IMR-90 (cell line): ENCODE measurements around the gene CFHR3. TPM values are rescaled to one million over a fixed set of nuclear protein-coding genes. Genes with fewer than 3 reads are reported as not detected.

Experiments used
- ATAC-seq: fragments of 200-7000 bp; cut with Tn5 transposase; 2 replicates; pipeline ENCODE4 v1.9.1; 2020; ENCODE audit warnings: low read depth, mild to moderate bottlenecking, moderate library complexity
- BruUV-seq: library from RNA; stranded (reverse); fragments of 400-500 nt; replicated peaks from 2 replicates; lab custom pipeline; 2021; lab: Mats Ljungman, UMichigan
- CTCF ChIA-PET: fragments of 300-600 bp; formaldehyde crosslinking; extraction: SDS; loops from one replicate; lab custom pipeline; 2021; ENCODE audit warnings: antibody characterized with exemption; lab: Yijun Ruan, JAX
- POLR2A ChIA-PET: fragments of 300-600 bp; sonication (Branson Sonifier 250); formaldehyde crosslinking; loops from one replicate; lab custom pipeline; 2022; ENCODE audit warnings: antibody characterized with exemption; ENCODE audit not compliant: unreplicated experiment; lab: Charles Lee
- DNase-seq: peaks from one replicate; pipeline ENCODE4 v3.0.0; 2013
- H2AFZ ChIP-seq: replicated peaks from 2 replicates; pipeline ENCODE3; 2013; ENCODE audit warnings: low read length, mild to moderate bottlenecking; ENCODE audit not compliant: poor library complexity
- H2AK5ac ChIP-seq: 2 replicates; pipeline ENCODE4 v1.6.1; 2013; ENCODE audit warnings: low read depth, low read length, inconsistent platforms
- H2AK9ac ChIP-seq: replicated peaks from 2 replicates; pipeline ENCODE3; 2013; ENCODE audit warnings: mild to moderate bottlenecking, low read depth, low read length, moderate library complexity; ENCODE audit not compliant: poor library complexity
- H2BK120ac ChIP-seq: 2 replicates; pipeline ENCODE4 v1.6.1; 2013; ENCODE audit warnings: low read depth, low read length, inconsistent platforms
- H2BK15ac ChIP-seq: 3 replicates; pipeline ENCODE4 v1.6.1; 2013; ENCODE audit warnings: low read depth, low read length, inconsistent platforms
- H2BK20ac ChIP-seq: 2 replicates; pipeline ENCODE4 v1.6.1; 2013; ENCODE audit warnings: low read depth, mild to moderate bottlenecking, inconsistent platforms, low read length, moderate library complexity
- H2BK5ac ChIP-seq: 2 replicates; pipeline ENCODE4 v1.6.1; 2013; ENCODE audit warnings: mild to moderate bottlenecking, low read depth, low read length, inconsistent platforms; ENCODE audit not compliant: poor library complexity, severe bottlenecking
- H3K14ac ChIP-seq: replicated peaks from 2 replicates; pipeline ENCODE4 v1.6.1; 2013; ENCODE audit warnings: low read depth, low read length, inconsistent platforms
- H3K18ac ChIP-seq: 2 replicates; pipeline ENCODE4 v1.6.1; 2013; ENCODE audit warnings: low read depth, low read length, control low read depth
- H3K23ac ChIP-seq: 2 replicates; pipeline ENCODE4 v1.6.1; 2013; ENCODE audit warnings: low read depth, low read length, inconsistent platforms
- H3K27ac ChIP-seq: 2 replicates; pipeline ENCODE4 v1.5.1; 2013; ENCODE audit warnings: mild to moderate bottlenecking, control low read depth, low read length; ENCODE audit not compliant: insufficient read depth
- H3K27me3 ChIP-seq: 2 replicates; pipeline ENCODE4 v1.6.1; 2013; ENCODE audit warnings: low read length; ENCODE audit not compliant: control insufficient read depth, insufficient read depth
- H3K36me3 ChIP-seq: 2 replicates; pipeline ENCODE4 v1.6.1; 2013; ENCODE audit warnings: low read length, mixed read lengths; ENCODE audit not compliant: control insufficient read depth, insufficient read depth
- H3K4ac ChIP-seq: 2 replicates; pipeline ENCODE4 v1.6.1; 2013; ENCODE audit warnings: low read depth, low read length, inconsistent platforms
- H3K4me1 ChIP-seq: 2 replicates; pipeline ENCODE4 v1.6.1; 2013; ENCODE audit warnings: low read length, mixed read lengths; ENCODE audit not compliant: control insufficient read depth, insufficient read depth
- H3K4me2 ChIP-seq: 2 replicates; pipeline ENCODE4 v1.6.1; 2013; ENCODE audit warnings: low read depth, mild to moderate bottlenecking, control low read depth, low read length, moderate library complexity
- H3K4me3 ChIP-seq: 2 replicates; pipeline ENCODE4 v1.5.1; 2013; ENCODE audit warnings: low read depth, mild to moderate bottlenecking, control low read depth, low read length, moderate library complexity; ENCODE audit not compliant: insufficient read depth
- H3K56ac ChIP-seq: 2 replicates; pipeline ENCODE4 v1.6.1; 2013; ENCODE audit warnings: low read length, inconsistent platforms; ENCODE audit not compliant: insufficient read depth; ENCODE audit errors: extremely low read depth
- H3K79me1 ChIP-seq, 2 experiments: 2 replicates each; pipeline ENCODE4 v1.6.1; 2013; ENCODE audit warnings: low read length in 2 of 2, inconsistent platforms in 1 of 2, low read depth in 1 of 2
- H3K9ac ChIP-seq: 2 replicates; pipeline ENCODE4 v1.6.1; 2013; ENCODE audit warnings: low read depth, low read length, control low read depth
- H3K9me1 ChIP-seq: 2 replicates; pipeline ENCODE4 v1.6.1; 2013; ENCODE audit warnings: low read length, inconsistent platforms; ENCODE audit not compliant: insufficient read depth
- H3K9me3 ChIP-seq: 2 replicates; pipeline ENCODE4 v1.6.1; 2013; ENCODE audit warnings: low read length; ENCODE audit not compliant: control insufficient read depth, insufficient read depth
- H4K20me1 ChIP-seq: 2 replicates; pipeline ENCODE4 v1.6.1; 2013; ENCODE audit warnings: low read length, inconsistent platforms; ENCODE audit not compliant: insufficient read depth
- H4K5ac ChIP-seq: 2 replicates; pipeline ENCODE4 v1.6.1; 2013; ENCODE audit warnings: mild to moderate bottlenecking, low read depth, low read length, control low read depth
- H4K8ac ChIP-seq, 2 experiments: 2 replicates each; pipeline ENCODE4 v1.6.1; 2013; ENCODE audit warnings: low read depth in 2 of 2, low read length in 2 of 2, control low read depth in 1 of 2, inconsistent platforms in 1 of 2
- H4K91ac ChIP-seq: 2 replicates; pipeline ENCODE4 v1.6.1; 2013; ENCODE audit warnings: low read depth, low read length, inconsistent platforms; ENCODE audit not compliant: insufficient read depth
- CTCF ChIP-seq: conservative IDR thresholded peaks from 2 replicates; pipeline ENCODE4 v1.5.1; 2012; ENCODE audit warnings: mild to moderate bottlenecking, low read depth, low read length, improper control_type of control experiment
- RCOR1 ChIP-seq: IDR thresholded peaks from 2 replicates; pipeline ENCODE4 v1.6.1; 2012; ENCODE audit warnings: mild to moderate bottlenecking, low read length, improper control_type of control experiment; ENCODE audit not compliant: insufficient replicate concordance
- WGBS, 2 experiments: methylation state at CpG; one replicate each; pipeline versions ENCODE4 v1.1.5 to v1.1.7; 2013; ENCODE audit warnings: missing lambda C conversion rate in 2 of 2; ENCODE audit not compliant: insufficient read length in 1 of 2; ENCODE audit errors: extremely low coverage in 2 of 2; 5-methylcytosine and 5-hydroxymethylcytosine counted together
- dilution Hi-C: fragments of 300-500 bp; cut with HindIII; formaldehyde crosslinking; loops from one replicate; pipeline ENCODE4 v1.14.3; 2018; ENCODE audit warnings: low sequenced_read_pairs; ENCODE audit not compliant: unreplicated experiment
- in situ Hi-C: fragments of 300-500 bp; cut with MboI; formaldehyde crosslinking; loops from 3 replicates; pipeline ENCODE4 v1.14.3; 2019; ENCODE audit warnings: low sequenced_read_pairs, inconsistent platforms, mixed read lengths
- intact Hi-C: fragments of 100-400 bp; cut with micrococcal nuclease; formaldehyde crosslinking; loops from 2 replicates; pipeline ENCODE4 v1.10.0; 2022
- polyA plus RNA-seq, 3 experiments: library from polyadenylated mRNA; depleted of rRNA; stranded (reverse); fragments of >200 nt; gene quantifications; 2 replicates each; pipeline ENCODE4 v1.2.3, GENCODE V29; 2012; ENCODE audit warnings: low replicate concordance in 1 of 3
- total RNA-seq: library from RNA; depleted of rRNA; stranded (reverse); fragments of >200 nt; gene quantifications from 2 replicates; pipeline ENCODE4 v1.2.3, GENCODE V29; 2012

CFHR3 gene
- total and polyA plus RNA-seq, 2 of the 4 experiments (the other 2 are of a cell fraction): not detected

GRCh38 chr1:196732526-196732925 lies 42.1 kb upstream of the CFHR3 start:
- Histone ChIP-seq H4K8ac (no peak overlapping the region), H3K9me1 (no peaks in the 10 kb centered on the region), H2AK9ac (no peak overlapping the region), H4K91ac (no peak overlapping the region), H3K27ac (no peak overlapping the region), H3K56ac (no peak overlapping the region), H3K4me3 (no peak overlapping the region), H3K27me3 (no peaks in the 10 kb centered on the region), H3K79me1 (no peaks in the 10 kb centered on the region), H3K4me2 (no peak overlapping the region), H3K9me3 (no peaks in the 10 kb centered on the region), H2BK15ac (no peak overlapping the region), H3K14ac (no peak overlapping the region), H2BK20ac (no peak overlapping the region), H3K23ac (no peak overlapping the region), H3K18ac (no peak overlapping the region), H3K4ac (no peak overlapping the region), H3K4me1 (no peaks in the 10 kb centered on the region), H4K20me1 (no peaks in the 10 kb centered on the region), H2AFZ (no peak overlapping the region), H4K5ac (no peak overlapping the region), H3K9ac (no peak overlapping the region), H3K36me3 (no peaks in the 10 kb centered on the region), H2BK120ac (no peak overlapping the region), H2AK5ac (no peak overlapping the region), H2BK5ac (no peak overlapping the region)
- in situ Hi-C loops: no loop called here
- dilution Hi-C loops: no loop called here
- WGBS, 2 experiments: no CpG with 5 or more reads among the region's 2 CpGs
- ChIA-PET POLR2A (no interaction called here), CTCF (interaction anchor here (1.0 kb wide), 1 partner anchor 9 kb away, joined by 3 read pairs; no protein-coding TSS in a partner anchor)
- intact Hi-C loops: no loop called here
- BruUV-seq: no TSS peak
- TF ChIP-seq RCOR1 (no peak), CTCF (0 out of 2 replicates have a peak, but pooled peaks have one; percentile 3)
- DNase-seq (no peak), ATAC-seq (no peak)
